OCI-LY3 (cell line): ENCODE measurements around the gene CLEC4M.

Source experiments
- H2AFZ ChIP-seq: fragments of 200-600, 300-600 bp; shearing (Covaris generic); 2 replicates; pipeline ENCODE4 v1.6.0; 2014; ENCODE audit warnings: antibody characterized with exemption, low read depth, low read length
- H3K27ac ChIP-seq: fragments of 200-600, 300-600 bp; sonication (generic); 2 replicates; pipeline ENCODE4 v1.5.1; 2014; ENCODE audit warnings: mild to moderate bottlenecking, low read length, moderate library complexity, mixed read lengths
- H3K27me3 ChIP-seq: fragments of 200-600, 300-600 bp; sonication (generic); 2 replicates; pipeline ENCODE4 v1.6.1; 2014; ENCODE audit warnings: low read depth, low read length, mixed read lengths
- H3K36me3 ChIP-seq: fragments of 200-600, 300-600 bp; sonication (generic); replicated peaks from 2 replicates; pipeline ENCODE3; 2014; ENCODE audit warnings: low read depth, low read length, mixed read lengths
- H3K4me1 ChIP-seq: fragments of 300-600, 200-600 bp; sonication (generic); 2 replicates; pipeline ENCODE4 v1.6.1; 2014; ENCODE audit warnings: low read length, mixed read lengths
- H3K4me2 ChIP-seq: fragments of 200-600, 300-600 bp; sonication (generic); 2 replicates; pipeline ENCODE4 v1.6.1; 2014; ENCODE audit warnings: low read length, mixed read lengths
- H3K4me3 ChIP-seq: fragments of 300-600, 200-600 bp; sonication (generic); 2 replicates; pipeline ENCODE4 v1.5.1; 2014; ENCODE audit warnings: antibody characterized with exemption, mild to moderate bottlenecking, low read length, moderate library complexity
- H3K79me2 ChIP-seq: fragments of 300-600, 200-600 bp; shearing (Covaris generic); 2 replicates; pipeline ENCODE4 v1.6.1; 2014; ENCODE audit warnings: mild to moderate bottlenecking, low read length, mixed read lengths
- H3K9ac ChIP-seq: fragments of 300-600, 200-600 bp; shearing (Covaris generic); 2 replicates; pipeline ENCODE4 v1.6.0; 2014; ENCODE audit warnings: mild to moderate bottlenecking, low read length, moderate library complexity
- H3K9me3 ChIP-seq: fragments of 200-600, 300-600 bp; shearing (Covaris generic); 2 replicates; pipeline ENCODE4 v1.6.1; 2014; ENCODE audit warnings: low read length, mixed read lengths; ENCODE audit not compliant: insufficient read depth
- H4K20me1 ChIP-seq: fragments of 200-600, 300-600 bp; sonication (generic); 2 replicates; pipeline ENCODE4 v1.6.1; 2016; ENCODE audit warnings: low read length, mixed read lengths; ENCODE audit not compliant: insufficient read depth
- EZH2phosphoT487 ChIP-seq: fragments of 200-600 bp; shearing (Covaris generic); IDR thresholded peaks from 2 replicates; pipeline ENCODE4 v1.6.1; 2018; ENCODE audit warnings: antibody characterized with exemption, mixed run types, low read depth
- TF ChIP-seq, protein P1 (sequence below): fragments of 200-600, 300-600 bp; sonication (generic); IDR thresholded peaks from 2 replicates; pipeline ENCODE4 v1.5.1; 2014; ENCODE audit warnings: antibody characterized with exemption, low read length, low read depth

Gene CLEC4M

DNA sequence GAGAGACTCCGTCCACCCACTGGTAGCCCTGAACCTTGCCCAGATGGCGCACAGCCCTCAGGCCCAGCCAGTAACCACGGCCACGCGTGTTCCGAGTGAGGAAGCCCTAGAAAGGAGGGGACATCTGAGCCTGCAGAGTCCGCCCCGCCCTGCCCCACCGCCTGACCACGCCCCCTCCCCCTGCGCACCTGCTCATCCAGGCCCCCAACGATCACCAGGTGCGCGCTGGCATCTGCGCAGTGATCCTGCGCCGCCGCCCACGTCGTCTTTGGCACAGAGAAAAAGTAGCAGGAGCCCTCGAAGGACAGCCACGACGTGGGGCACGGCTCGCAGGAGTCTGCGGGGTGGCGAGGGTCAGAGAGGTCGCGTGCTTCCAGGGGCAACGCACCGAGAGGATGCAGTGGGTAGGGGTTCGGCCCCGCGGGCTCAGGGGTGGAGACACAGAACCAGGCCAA, 33.2 kb upstream of the CLEC4M start:
- TF ChIP-seq, protein P1, sequence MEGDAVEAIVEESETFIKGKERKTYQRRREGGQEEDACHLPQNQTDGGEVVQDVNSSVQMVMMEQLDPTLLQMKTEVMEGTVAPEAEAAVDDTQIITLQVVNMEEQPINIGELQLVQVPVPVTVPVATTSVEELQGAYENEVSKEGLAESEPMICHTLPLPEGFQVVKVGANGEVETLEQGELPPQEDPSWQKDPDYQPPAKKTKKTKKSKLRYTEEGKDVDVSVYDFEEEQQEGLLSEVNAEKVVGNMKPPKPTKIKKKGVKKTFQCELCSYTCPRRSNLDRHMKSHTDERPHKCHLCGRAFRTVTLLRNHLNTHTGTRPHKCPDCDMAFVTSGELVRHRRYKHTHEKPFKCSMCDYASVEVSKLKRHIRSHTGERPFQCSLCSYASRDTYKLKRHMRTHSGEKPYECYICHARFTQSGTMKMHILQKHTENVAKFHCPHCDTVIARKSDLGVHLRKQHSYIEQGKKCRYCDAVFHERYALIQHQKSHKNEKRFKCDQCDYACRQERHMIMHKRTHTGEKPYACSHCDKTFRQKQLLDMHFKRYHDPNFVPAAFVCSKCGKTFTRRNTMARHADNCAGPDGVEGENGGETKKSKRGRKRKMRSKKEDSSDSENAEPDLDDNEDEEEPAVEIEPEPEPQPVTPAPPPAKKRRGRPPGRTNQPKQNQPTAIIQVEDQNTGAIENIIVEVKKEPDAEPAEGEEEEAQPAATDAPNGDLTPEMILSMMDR: no peak
- TF ChIP-seq EZH2phosphoT487: no peak
- Histone ChIP-seq H3K4me1 (no peaks in the 10 kb centered on the region), H3K4me2 (no peak overlapping the region), H3K27ac (no peak overlapping the region), H3K9me3 (no peaks in the 10 kb centered on the region), H2AFZ (no peak overlapping the region), H3K9ac (no peak overlapping the region), H3K4me3 (no peak overlapping the region), H4K20me1 (no peaks in the 10 kb centered on the region), H3K79me2 (no peaks in the 10 kb centered on the region), H3K36me3 (no peaks in the 10 kb centered on the region), H3K27me3 (peaks cover 55% of the 10 kb centered on the region)

DNA sequence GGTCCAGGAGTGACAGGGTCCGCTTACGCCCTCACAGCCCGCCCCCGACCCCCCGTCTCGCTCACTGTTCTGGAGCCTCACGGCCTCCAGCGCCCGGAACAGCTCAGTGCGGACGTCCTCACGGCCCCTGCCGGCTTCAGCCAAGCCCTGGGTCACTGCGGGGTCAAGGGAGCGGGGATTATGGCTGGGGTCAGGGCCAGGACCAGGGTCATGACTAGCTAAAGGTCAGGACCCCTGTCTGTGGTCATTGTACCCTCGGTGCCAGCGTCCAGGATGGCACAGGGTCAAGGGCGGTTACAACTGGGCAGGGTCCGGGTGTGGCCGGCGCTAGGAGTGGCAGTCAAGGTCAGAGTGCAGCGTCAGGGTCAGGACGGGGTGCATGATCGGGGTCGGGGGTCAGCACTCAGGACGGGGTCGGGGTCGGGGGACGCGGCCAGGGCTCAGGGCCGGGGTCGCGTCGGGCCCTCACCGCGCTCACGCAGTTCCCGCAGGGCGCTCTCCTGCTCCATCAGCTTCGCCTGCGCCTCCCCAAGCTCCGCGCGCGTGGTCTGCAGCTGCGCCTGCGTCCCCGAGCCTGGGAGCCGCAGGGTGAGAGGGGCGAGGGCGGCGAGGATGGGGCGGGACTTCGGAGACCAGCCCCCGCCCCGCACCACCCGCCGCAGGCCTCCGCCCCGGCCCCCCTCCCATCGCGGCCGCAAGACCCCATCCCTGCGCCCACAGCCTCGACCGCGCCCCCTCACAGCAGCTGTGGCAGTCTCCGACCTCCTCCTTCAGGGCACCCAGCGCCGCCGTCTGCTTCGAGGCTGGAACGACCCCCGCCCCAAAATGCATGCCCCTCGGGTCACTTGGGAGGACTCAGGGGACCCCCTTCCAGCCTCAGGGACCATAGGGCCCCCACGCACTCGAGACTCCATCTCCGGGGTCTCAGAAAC, 32.5 kb upstream of the CLEC4M start:
- H3K27ac ChIP-seq: no peak overlapping the region
- peaks cover 58% of the 10 kb centered on the region for H3K27me3 ChIP-seq
- no peaks in the 10 kb centered on the region for H3K79me2 ChIP-seq
- no peak overlapping the region for H2AFZ ChIP-seq
- no peak overlapping the region for H3K4me2 ChIP-seq
- H3K36me3 ChIP-seq: no peaks in the 10 kb centered on the region
- H3K9ac ChIP-seq: no peak overlapping the region
- H3K4me1 ChIP-seq: no peaks in the 10 kb centered on the region
- TF ChIP-seq, protein P1: no peak
- TF ChIP-seq EZH2phosphoT487: no peak
- no peak overlapping the region for H3K4me3 ChIP-seq
- no peaks in the 10 kb centered on the region for H4K20me1 ChIP-seq
- H3K9me3 ChIP-seq: no peaks in the 10 kb centered on the region

DNA sequence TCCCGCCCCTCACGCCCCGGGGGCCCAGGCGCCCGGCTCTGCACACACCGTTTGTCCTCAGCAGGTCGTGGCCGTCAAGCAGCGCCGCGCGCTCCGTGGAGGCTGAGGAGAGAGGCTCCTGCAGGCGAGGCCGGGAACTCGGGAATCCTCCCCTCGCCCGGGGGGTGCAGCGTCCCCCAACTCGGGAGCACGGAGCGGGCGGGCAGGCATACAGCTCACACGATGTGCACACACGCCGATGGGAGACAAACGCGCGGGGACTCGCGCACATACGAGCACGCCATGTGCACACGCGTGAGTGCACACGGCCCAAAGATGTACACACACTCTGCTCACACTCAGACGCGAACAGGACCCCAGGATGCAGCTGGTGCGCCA, 31.8 kb upstream of the CLEC4M start:
- Histone ChIP-seq H3K36me3 (no peaks in the 10 kb centered on the region), H3K27ac (no peak overlapping the region), H3K9me3 (no peaks in the 10 kb centered on the region), H3K4me3 (no peak overlapping the region), H3K27me3 (peaks cover 61% of the 10 kb centered on the region), H2AFZ (no peak overlapping the region), H3K79me2 (no peaks in the 10 kb centered on the region), H4K20me1 (no peaks in the 10 kb centered on the region), H3K4me1 (no peaks in the 10 kb centered on the region), H3K9ac (no peak overlapping the region), H3K4me2 (no peak overlapping the region)
- no peak for TF ChIP-seq EZH2phosphoT487
- TF ChIP-seq, protein P1: no peak

DNA sequence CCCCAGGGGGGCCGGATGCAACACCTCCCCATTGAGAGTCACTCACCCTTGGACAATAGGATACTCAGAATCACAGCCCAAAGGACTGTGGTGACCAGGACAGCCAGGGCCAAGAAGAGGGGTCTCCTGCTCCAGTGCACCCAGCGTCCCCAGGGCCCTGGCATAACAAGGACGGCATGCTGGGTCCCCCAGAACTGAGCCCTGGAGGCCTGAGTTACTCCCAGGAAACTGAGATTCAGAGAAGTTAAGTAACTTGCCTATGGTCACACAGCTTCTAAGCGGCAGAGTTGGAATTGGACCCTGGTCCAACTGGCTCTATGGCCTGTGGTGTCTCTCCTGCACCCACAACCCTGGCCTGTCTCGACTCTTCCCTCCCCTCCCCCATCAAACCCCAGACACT, 31.4 kb upstream of the CLEC4M start:
- Histone ChIP-seq H3K36me3 (no peaks in the 10 kb centered on the region), H3K4me1 (no peaks in the 10 kb centered on the region), H2AFZ (no peak overlapping the region), H3K9ac (no peak overlapping the region), H3K9me3 (no peaks in the 10 kb centered on the region), H3K27me3 (peaks cover 58% of the 10 kb centered on the region), H4K20me1 (no peaks in the 10 kb centered on the region), H3K79me2 (no peaks in the 10 kb centered on the region), H3K4me2 (no peak overlapping the region), H3K27ac (no peak overlapping the region), H3K4me3 (no peak overlapping the region)
- TF ChIP-seq, protein P1: no peak
- no peak for TF ChIP-seq EZH2phosphoT487
